K562 (cell line): Measurements from ENCODE around the gene MACF1.

Experiments
- CTCF ChIP-seq, 3 experiments: IDR thresholded peaks in 2 of 3; conservative IDR thresholded peaks in 1 of 3; 2 replicates each; pipeline ENCODE4 v1.5.1; 2011 to 2012; ENCODE audit warnings: low read length in 3 of 3, mild to moderate bottlenecking in 3 of 3, control low read depth in 2 of 3, improper control_type of control experiment in 1 of 3, inconsistent platforms in 1 of 3, low read depth in 1 of 3, mixed read lengths in 1 of 3, moderate library complexity in 1 of 3; ENCODE audit not compliant: insufficient read depth in 2 of 3
- POLR2AphosphoS5 ChIP-seq: IDR thresholded peaks from 2 replicates; pipeline ENCODE4 v1.6.1; 2011; ENCODE audit warnings: mild to moderate bottlenecking, low read depth, low read length, moderate library complexity; ENCODE audit not compliant: control insufficient read depth, insufficient read depth
- ZC3H4 ChIP-seq: sonication (generic); formaldehyde crosslinking; IDR thresholded peaks from 2 replicates; pipeline ENCODE4 v1.9.0; 2021; ENCODE audit warnings: missing genetic modification reagents, borderline replicate concordance

GRCh38 chr1:39205781-39206464 lies 1.4 kb downstream of the MACF1 start:
- TF ChIP-seq ZC3H4 (no peak), CTCF (IDR thresholded peaks at IDR 0.05 in 2 of 3, conservative IDR thresholded peaks at IDR 0.05 in 1 of 3; ENCODE audit: insufficient read depth in 2 of 3, low read depth in 1 of 3, low read length in 3 of 3) (no peak), POLR2AphosphoS5 (no peak)
